Stomach smooth muscle (tissue), 2 donors: ENCODE measurements around the gene B4GALNT4.
"Not testable (repeated sequence)": the region's sequence is repeated elsewhere in the genome, so short reads cannot be mapped to it uniquely, and the experiment has no call there.

Experiments
- H3K27ac ChIP-seq: one replicate; pipeline ENCODE4 v1.7.0; 2013; ENCODE audit warnings: mild to moderate bottlenecking, low read length, inconsistent platforms
- H3K27me3 ChIP-seq, 2 donors: one replicate each; pipeline ENCODE4 v1.7.0; 2013; ENCODE audit warnings: low read length in 2 of 2; ENCODE audit not compliant: insufficient read depth in 2 of 2, control insufficient read depth in 1 of 2
- H3K36me3 ChIP-seq, 2 donors: one replicate each; pipeline ENCODE4 v1.7.0; 2013; ENCODE audit warnings: low read length in 2 of 2; ENCODE audit not compliant: control insufficient read depth in 2 of 2, insufficient read depth in 2 of 2
- H3K4me1 ChIP-seq: one replicate; pipeline ENCODE4 v1.7.0; 2013; ENCODE audit warnings: low read length; ENCODE audit not compliant: control insufficient read depth, insufficient read depth
- H3K4me3 ChIP-seq, 2 donors: one replicate each; pipeline ENCODE4 v1.7.0; 2013; ENCODE audit warnings: low read length in 2 of 2
- H3K9ac ChIP-seq, 2 donors: one replicate each; pipeline ENCODE4 v1.7.0; 2013; ENCODE audit warnings: low read length in 2 of 2, mild to moderate bottlenecking in 1 of 2
- H3K9me3 ChIP-seq, 2 donors: one replicate each; pipeline ENCODE4 v1.7.0; 2013; ENCODE audit warnings: low read length in 2 of 2; ENCODE audit not compliant: control insufficient read depth in 2 of 2
- donor health status: healthy.
- donor health status: Pancreatic carcinoma.

Gene B4GALNT4

GRCh38 chr11:337711-338110 is 31.6 kb upstream of the B4GALNT4 start:
- Histone ChIP-seq H3K9ac (no peak overlapping the region), H3K4me3 (no peak overlapping the region), H3K9me3 (no peaks in the 10 kb centered on the region), H3K4me1 (peaks cover 15% of the 10 kb centered on the region), H3K27ac (no peak overlapping the region), H3K36me3 (no peaks in the 10 kb centered on the region), H3K27me3 (peaks cover 0 to 2% of the 10 kb centered on the region in 2 donors)

- H3K4me3 ChIP-seq = no peak overlapping the region
- H3K36me3 ChIP-seq = no peaks in the 10 kb centered on the region
- no peaks in the 10 kb centered on the region for H3K9me3 ChIP-seq
- peaks cover 0 to 2% of the 10 kb centered on the region in 2 donors for H3K27me3 ChIP-seq
- H3K9ac ChIP-seq = no peak overlapping the region
- H3K4me1 ChIP-seq = peaks cover 13% of the 10 kb centered on the region
- no peak overlapping the region for H3K27ac ChIP-seq
Observed at GRCh38 chr11:339963-340362, 29.3 kb upstream of the B4GALNT4 start.

- H3K4me1 ChIP-seq = peaks cover 7% of the 10 kb centered on the region
Observed at GRCh38 chr11:340539-341512, 28.5 kb upstream of the B4GALNT4 start.

GRCh38 chr11:342328-342727 is 27.0 kb upstream of the B4GALNT4 start:
- H3K9ac ChIP-seq = no peak overlapping the region

More at GRCh38 chr11:340539-341512, 28.5 kb upstream of the B4GALNT4 start:
- Histone ChIP-seq H3K36me3 (no peaks in the 10 kb centered on the region), H3K27ac (no peak overlapping the region), H3K27me3 (peaks cover 0 to 2% of the 10 kb centered on the region in 2 donors), H3K4me3 (no peak overlapping the region), H3K9me3 (no peaks in the 10 kb centered on the region), H3K9ac (no peak overlapping the region)

GRCh38 chr11:344836-345578 is 24.3 kb upstream of the B4GALNT4 start:
- Histone ChIP-seq H3K4me3 (no peak overlapping the region), H3K9me3 (no peaks in the 10 kb centered on the region), H3K4me1 (no peaks in the 10 kb centered on the region), H3K9ac (no peak overlapping the region), H3K27me3 (no peaks in the 10 kb centered on the region), H3K27ac (no peak overlapping the region), H3K36me3 (no peaks in the 10 kb centered on the region)

More at GRCh38 chr11:342328-342727, 27.0 kb upstream of the B4GALNT4 start:
- H3K4me1 ChIP-seq = no peaks in the 10 kb centered on the region
- no peaks in the 10 kb centered on the region for H3K9me3 ChIP-seq
- no peaks in the 10 kb centered on the region for H3K36me3 ChIP-seq
- H3K27me3 ChIP-seq = peaks cover 0 to 2% of the 10 kb centered on the region in 2 donors
- H3K27ac ChIP-seq = no peak overlapping the region
- H3K4me3 ChIP-seq = no peak overlapping the region

- Histone ChIP-seq H3K36me3 (no peaks in the 10 kb centered on the region), H3K27me3 (no peaks in the 10 kb centered on the region), H3K9me3 (no peaks in the 10 kb centered on the region), H3K4me1 (no peaks in the 10 kb centered on the region), H3K9ac (no peak overlapping the region), H3K27ac (no peak overlapping the region), H3K4me3 (no peak overlapping the region)
Observed at GRCh38 chr11:346529-346928, 22.8 kb upstream of the B4GALNT4 start.

GRCh38 chr11:349270-349954 is 19.9 kb upstream of the B4GALNT4 start:
- not testable (repeated sequence) for H3K27ac ChIP-seq, H3K36me3 ChIP-seq, H3K4me3 ChIP-seq, H3K9me3 ChIP-seq, H3K27me3 ChIP-seq, H3K9ac ChIP-seq
- H3K4me1 ChIP-seq = peaks cover 18% of the 10 kb centered on the region

- not testable (repeated sequence) for H3K27ac ChIP-seq, H3K4me3 ChIP-seq, H3K9ac ChIP-seq, H3K9me3 ChIP-seq, H3K27me3 ChIP-seq, H3K36me3 ChIP-seq
- H3K4me1 ChIP-seq = peaks cover 22% of the 10 kb centered on the region
Observed at GRCh38 chr11:350033-350722, 19.1 kb upstream of the B4GALNT4 start.

GRCh38 chr11:350723-351255 is 18.5 kb upstream of the B4GALNT4 start:
- Histone ChIP-seq H3K4me3 (no peak overlapping the region), H3K36me3 (no peaks in the 10 kb centered on the region), H3K9ac (no peak overlapping the region), H3K4me1 (peaks cover 28% of the 10 kb centered on the region), H3K27ac (no peak overlapping the region), H3K9me3 (no peaks in the 10 kb centered on the region), H3K27me3 (no peaks in the 10 kb centered on the region)

GRCh38 chr11:351411-351810 is 17.9 kb upstream of the B4GALNT4 start:
- H3K9me3 ChIP-seq = no peaks in the 10 kb centered on the region
- no peaks in the 10 kb centered on the region for H3K36me3 ChIP-seq
- no peak overlapping the region for H3K4me3 ChIP-seq
- H3K9ac ChIP-seq = no peak overlapping the region
- no peak overlapping the region for H3K27ac ChIP-seq
- H3K27me3 ChIP-seq = no peaks in the 10 kb centered on the region
- H3K4me1 ChIP-seq = peaks cover 28% of the 10 kb centered on the region
